A673 (cell line): Measurements from ENCODE around the gene TEAD1. TPM values are rescaled to one million over a fixed set of nuclear protein-coding genes. Genes with fewer than 3 reads are reported as not detected.

Experiments used
- BruUV-seq: library from RNA; stranded (reverse); fragments of 400-500 nt; replicated peaks from 2 replicates; lab custom pipeline; 2021; lab: Mats Ljungman, UMichigan
- CTCF ChIA-PET: fragments of 300-600 bp; sonication (Branson Sonifier 250); formaldehyde crosslinking; loops from one replicate; lab custom pipeline; 2022; ENCODE audit warnings: antibody characterized with exemption; lab: Charles Lee
- POLR2A ChIA-PET: fragments of 300-600 bp; sonication (Branson Sonifier 250); formaldehyde crosslinking; loops from one replicate; lab custom pipeline; 2022; ENCODE audit warnings: antibody characterized with exemption; ENCODE audit not compliant: low non-redundant PET; lab: Charles Lee
- DNase-seq: peaks from one replicate; pipeline ENCODE4 v3.0.0-alpha.2; 2015; ENCODE audit warnings: low spot score
- H3K27ac ChIP-seq: fragments of 200-600 bp; sonication (generic); 2 replicates; pipeline ENCODE4 v1.5.1; 2016; ENCODE audit warnings: mixed run types, low read depth, mild to moderate bottlenecking, mixed read lengths, antibody characterized with exemption, low read length; ENCODE audit not compliant: poor library complexity, severe bottlenecking
- H3K27me3 ChIP-seq: fragments of 200-600 bp; sonication (generic); replicated peaks from 2 replicates; pipeline ENCODE4 v1.6.1; 2017; ENCODE audit warnings: mixed run types, low read depth, mild to moderate bottlenecking, mixed read lengths, antibody characterized with exemption, low read length; ENCODE audit not compliant: insufficient read depth, poor library complexity
- H3K36me3 ChIP-seq: fragments of 200-600 bp; sonication (generic); 2 replicates; pipeline ENCODE4 v1.6.1; 2016; ENCODE audit warnings: mixed run types, mild to moderate bottlenecking, mixed read lengths, antibody characterized with exemption, low read length; ENCODE audit not compliant: insufficient read depth, poor library complexity, severe bottlenecking
- H3K4me1 ChIP-seq: fragments of 200-600 bp; sonication (generic); 2 replicates; pipeline ENCODE4 v1.6.1; 2017; ENCODE audit warnings: mixed run types, mild to moderate bottlenecking, mixed read lengths, antibody characterized with exemption, low read length; ENCODE audit not compliant: insufficient read depth, poor library complexity, severe bottlenecking
- H3K4me3 ChIP-seq: fragments of 200-600 bp; sonication (generic); 2 replicates; pipeline ENCODE4 v1.5.1; 2016; ENCODE audit warnings: low read depth, mixed run types, mild to moderate bottlenecking, mixed read lengths, low read length; ENCODE audit not compliant: poor library complexity, severe bottlenecking
- H3K9me3 ChIP-seq: fragments of 200-600 bp; sonication (generic); 2 replicates; pipeline ENCODE4 v1.6.1; 2016; ENCODE audit warnings: mixed run types, low read depth, mild to moderate bottlenecking, mixed read lengths, antibody characterized with exemption, low read length; ENCODE audit not compliant: poor library complexity, severe bottlenecking
- CTCF ChIP-seq: fragments of 300-800, 200-600 bp; sonication (generic); conservative IDR thresholded peaks from 2 replicates; pipeline ENCODE4 v1.5.1; 2017; ENCODE audit warnings: low read depth, mild to moderate bottlenecking, antibody characterized with exemption, low read length, moderate library complexity, mixed read lengths
- EZH2 ChIP-seq: fragments of 200-600 bp; sonication (generic); IDR thresholded peaks from 2 replicates; pipeline ENCODE4 v1.6.1; 2017; ENCODE audit warnings: borderline replicate concordance, low read depth, mild to moderate bottlenecking, mixed read lengths, antibody characterized with exemption, low read length; ENCODE audit not compliant: poor library complexity, severe bottlenecking
- intact Hi-C: fragments of 100-400 bp; cut with micrococcal nuclease; formaldehyde crosslinking; loops from one replicate; pipeline ENCODE4 v1.10.0; 2022; ENCODE audit not compliant: unreplicated experiment
- total RNA-seq: library from RNA; stranded (reverse); gene quantifications from 2 replicates; pipeline ENCODE4 v1.2.3, GENCODE V29; 2021

The TEAD1 gene
- total RNA-seq, 1 experiment from 2014 or later, result 81.8 TPM

GRCh38 chr11:12845739-12846358 lies 171.6 kb downstream of the TEAD1 start:
- no peak for TF ChIP-seq EZH2
- TF ChIP-seq CTCF, result no peak
- peaks cover 68% of the 10 kb centered on the region for H3K4me1 ChIP-seq
- intact Hi-C loops, result no loop called here
- H3K36me3 ChIP-seq, result no peaks in the 10 kb centered on the region
- DNase-seq, result peak; percentile 70
- no peaks in the 10 kb centered on the region for H3K27me3 ChIP-seq
- H3K4me3 ChIP-seq, result no peak overlapping the region
- POLR2A ChIA-PET, result no interaction called here
- no TSS peak for BruUV-seq
- H3K27ac ChIP-seq, result peak overlapping the region; percentile 64
- no peaks in the 10 kb centered on the region for H3K9me3 ChIP-seq
- CTCF ChIA-PET, result no interaction called here

GRCh38 chr11:12846786-12847615 lies 172.8 kb downstream of the TEAD1 start:
- DNase-seq, result no peak
- no peaks in the 10 kb centered on the region for H3K9me3 ChIP-seq
- CTCF ChIA-PET, result no interaction called here
- POLR2A ChIA-PET, result interaction anchor here (0.7 kb wide), 1 partner anchor 9 kb away, joined by 3 read pairs; no protein-coding TSS in a partner anchor
- peaks cover 57% of the 10 kb centered on the region for H3K4me1 ChIP-seq
- H3K36me3 ChIP-seq, result no peaks in the 10 kb centered on the region
- TF ChIP-seq CTCF (no peak), EZH2 (no peak)
- H3K4me3 ChIP-seq, result no peak overlapping the region
- no peaks in the 10 kb centered on the region for H3K27me3 ChIP-seq
- intact Hi-C loops, result no loop called here
- peak overlapping the region; percentile 38 for H3K27ac ChIP-seq
- BruUV-seq, result no TSS peak

GRCh38 chr11:12848413-12848812 lies 174.2 kb downstream of the TEAD1 start:
- no TSS peak for BruUV-seq
- no peak for DNase-seq
- Histone ChIP-seq H3K9me3 (no peaks in the 10 kb centered on the region), H3K27me3 (no peaks in the 10 kb centered on the region), H3K4me1 (peaks cover 50% of the 10 kb centered on the region), H3K4me3 (no peak overlapping the region), H3K27ac (no peak overlapping the region), H3K36me3 (no peaks in the 10 kb centered on the region)
- intact Hi-C loops, result no loop called here
- TF ChIP-seq CTCF, result no peak
- no peak for TF ChIP-seq EZH2
- CTCF ChIA-PET, result no interaction called here
- POLR2A ChIA-PET, result no interaction called here
